K562 (cell line): ENCODE results near the gene MYLK3. TPM values are rescaled to one million over a fixed set of nuclear protein-coding genes. Genes with fewer than 3 reads are reported as not detected.

Experiments used
- ATAC-seq: fragments of 200-7000 bp; cut with Tn5 transposase; 3 replicates; pipeline ENCODE4 v1.9.1; 2020; ENCODE audit warnings: moderate library complexity
- BruUV-seq: library from RNA; stranded (reverse); fragments of 400-500 nt; replicated peaks from 2 replicates; lab custom pipeline; 2021; lab: Mats Ljungman, UMichigan
- CTCF ChIA-PET: fragments of 300-600 bp; formaldehyde crosslinking; extraction: SDS; loops from one replicate; lab custom pipeline; 2021; ENCODE audit warnings: low intra/inter-chr PET ratio; lab: Yijun Ruan, JAX
- POLR2A ChIA-PET: fragments of 300-600, 350-650 bp; sonication (Branson Sonifier 250); formaldehyde crosslinking; extraction: SDS; loops from one replicate; lab custom pipeline; 2021; ENCODE audit warnings: antibody characterized with exemption, inconsistent platforms; lab: Yijun Ruan, JAX
- DNase-seq, 4 experiments: peaks; one replicate each; pipeline versions ENCODE4 v3.0.0 to v3.0.0-alpha.2; 2011 to 2018; ENCODE audit warnings: low spot score in 3 of 4, mixed read lengths in 3 of 4; ENCODE audit errors: extremely low read depth in 1 of 4
- FAIRE-seq: peaks from 2 replicates; lab custom pipeline; 2011; peaks lifted over from hg19 to GRCh38; lab: Jason Lieb, UNC
- H2AFZ ChIP-seq: 2 replicates; pipeline ENCODE4 v1.6.0; 2011; ENCODE audit warnings: low read depth, low read length, control low read depth, inconsistent platforms
- H3K27ac ChIP-seq: fragments of 200-600 bp; 3 replicates; pipeline ENCODE4 v1.8.0; 2011; ENCODE audit warnings: low read depth, mild to moderate bottlenecking, control low read depth, inconsistent platforms, low read length, moderate library complexity, mixed read lengths; ENCODE audit errors: extremely low read depth
- H3K27me3 ChIP-seq, 2 experiments: fragments of 300-600 bp in 1 of 2; 2 replicates in 1 of 2; 3 replicates in 1 of 2; pipeline versions ENCODE4 v1.6.0 to v1.8.0; 2011; ENCODE audit warnings: inconsistent platforms in 2 of 2, low read length in 2 of 2, mild to moderate bottlenecking in 1 of 2, mixed read lengths in 1 of 2, moderate library complexity in 1 of 2; ENCODE audit not compliant: control insufficient read depth in 2 of 2, insufficient read depth in 2 of 2
- H3K36me3 ChIP-seq: fragments of 300-600 bp; 3 replicates; pipeline ENCODE4 v1.8.0; 2011; ENCODE audit warnings: mild to moderate bottlenecking, low read length, inconsistent platforms; ENCODE audit not compliant: control insufficient read depth, insufficient read depth
- H3K4me1 ChIP-seq, 2 experiments: fragments of 200-600 bp in 1 of 2; replicated peaks in 1 of 2; 2 replicates in 1 of 2; 3 replicates in 1 of 2; pipeline versions ENCODE4 v1.5.1 to v1.8.0; 2011; ENCODE audit warnings: inconsistent platforms in 2 of 2, low read length in 2 of 2, mild to moderate bottlenecking in 1 of 2, mixed read lengths in 1 of 2, moderate library complexity in 1 of 2; ENCODE audit not compliant: control insufficient read depth in 2 of 2, insufficient read depth in 2 of 2
- H3K4me2 ChIP-seq: 2 replicates; pipeline ENCODE4 v1.6.1; 2011; ENCODE audit warnings: low read length, control low read depth, inconsistent platforms, mixed read lengths; ENCODE audit not compliant: insufficient read depth
- H3K4me3 ChIP-seq: fragments of 200-600 bp; sonication (generic), shearing (Covaris generic); 2 replicates; pipeline ENCODE4 v1.5.1; 2016; ENCODE audit warnings: control low read depth, inconsistent platforms
- H3K79me2 ChIP-seq: fragments of 200-600 bp; 3 replicates; pipeline ENCODE4 v1.8.0; 2011; ENCODE audit warnings: low read length, inconsistent platforms; ENCODE audit not compliant: control insufficient read depth, insufficient read depth
- H3K9ac ChIP-seq, 2 experiments: 2 replicates each; pipeline versions ENCODE4 v1.6.0 to v1.6.1; 2011; ENCODE audit warnings: low read depth in 2 of 2, low read length in 2 of 2, control low read depth in 1 of 2, inconsistent platforms in 1 of 2, mild to moderate bottlenecking in 1 of 2, mixed read lengths in 1 of 2; ENCODE audit not compliant: insufficient read depth in 1 of 2
- H3K9me1 ChIP-seq: one replicate; pipeline ENCODE4 v1.6.0; 2011; ENCODE audit warnings: inconsistent platforms, mild to moderate bottlenecking, low read length, moderate library complexity; ENCODE audit not compliant: control insufficient read depth, insufficient read depth
- H3K9me3 ChIP-seq: replicated peaks from 2 replicates; pipeline ENCODE4 v1.5.1; 2011; ENCODE audit warnings: low read depth, low read length, inconsistent platforms; ENCODE audit not compliant: control insufficient read depth, insufficient read depth
- H4K20me1 ChIP-seq: replicated peaks from 2 replicates; pipeline ENCODE4 v1.6.1; 2011; ENCODE audit warnings: low read length, inconsistent platforms, mixed read lengths; ENCODE audit not compliant: control insufficient read depth, insufficient read depth
- CCNT2 ChIP-seq: IDR thresholded peaks from 2 replicates; pipeline ENCODE4 v1.6.1; 2011; ENCODE audit warnings: borderline replicate concordance, low read depth, mild to moderate bottlenecking, moderate library complexity, mixed read lengths, low read length; ENCODE audit not compliant: insufficient read length; ENCODE audit errors: extremely low read depth
- E2F6 ChIP-seq, 2 experiments: IDR thresholded peaks; 2 replicates each; pipeline ENCODE4 v1.6.1; 2011; ENCODE audit warnings: borderline replicate concordance in 1 of 2, control low read depth in 1 of 2, low read depth in 1 of 2, low read length in 1 of 2, mild to moderate bottlenecking in 1 of 2, mixed read lengths in 1 of 2, moderate library complexity in 1 of 2; ENCODE audit not compliant: insufficient read depth in 1 of 2, insufficient read length in 1 of 2, poor library complexity in 1 of 2, severe bottlenecking in 1 of 2; ENCODE audit errors: extremely low read depth in 1 of 2
- EP400 ChIP-seq: fragments of 450-650 bp; IDR thresholded peaks from 2 replicates; pipeline ENCODE4 v1.6.1; 2017; ENCODE audit warnings: antibody characterized with exemption, mild to moderate bottlenecking, moderate library complexity
- ESRRB ChIP-seq: fragments of 250-450 bp; sonication (Bioruptor Pico); IDR thresholded peaks from 2 replicates; pipeline ENCODE4 v1.5.0; 2020; ENCODE audit warnings: mild to moderate bottlenecking, moderate library complexity, borderline replicate concordance
- KHSRP ChIP-seq: fragments of 450-650 bp; IDR thresholded peaks from 2 replicates; pipeline ENCODE4 v1.6.1; 2017
- MCM3 ChIP-seq: fragments of 450-650 bp; IDR thresholded peaks from 2 replicates; pipeline ENCODE4 v1.6.1; 2016
- MCM7 ChIP-seq, 2 experiments: fragments of 450-650 bp; IDR thresholded peaks; 2 replicates each; pipeline ENCODE4 v1.6.1; 2016 to 2018
- MTA1 ChIP-seq: fragments of 450-650 bp; IDR thresholded peaks from 2 replicates; pipeline ENCODE4 v1.6.1; 2017; ENCODE audit warnings: borderline replicate concordance
- NFRKB ChIP-seq: fragments of 450-650 bp; IDR thresholded peaks from 2 replicates; pipeline ENCODE4 v1.6.1; 2016; ENCODE audit warnings: low read depth
- NR2C1 ChIP-seq, 2 experiments: fragments of 450-650 bp; IDR thresholded peaks; 2 replicates each; pipeline ENCODE4 v1.6.1; 2017; ENCODE audit warnings: mild to moderate bottlenecking in 2 of 2, antibody characterized with exemption in 1 of 2, inconsistent platforms in 1 of 2, missing compliant biosample characterization in 1 of 2, missing genetic modification characterization in 1 of 2
- PATZ1 ChIP-seq: fragments of 250-450 bp; sonication (Bioruptor Pico); IDR thresholded peaks from 2 replicates; pipeline ENCODE4 v1.5.0; 2020; ENCODE audit warnings: mild to moderate bottlenecking, borderline replicate concordance
- POLR2G ChIP-seq: fragments of 200-400 bp; formaldehyde crosslinking; IDR thresholded peaks from 2 replicates; pipeline ENCODE4 v1.6.1; 2017; ENCODE audit warnings: low read depth, mild to moderate bottlenecking, antibody characterized with exemption, low read length, moderate library complexity
- TBL1XR1 ChIP-seq, 2 experiments: IDR thresholded peaks; 2 replicates each; pipeline ENCODE4 v1.6.1; 2012; ENCODE audit warnings: improper control_type of control experiment in 2 of 2, low read length in 2 of 2, mild to moderate bottlenecking in 1 of 2
- THRA ChIP-seq: fragments of 450-650 bp; IDR thresholded peaks from 2 replicates; pipeline ENCODE4 v1.6.1; 2017; ENCODE audit warnings: mild to moderate bottlenecking, moderate library complexity
- ZKSCAN1 ChIP-seq: fragments of 150-350 bp; IDR thresholded peaks from 2 replicates; pipeline ENCODE4 v1.6.1; 2016; ENCODE audit warnings: low read depth, low read length
- ZNF133 ChIP-seq: fragments of 250-450 bp; sonication (Bioruptor Pico); IDR thresholded peaks from 2 replicates; pipeline ENCODE4 v1.4.0; 2020; ENCODE audit warnings: mild to moderate bottlenecking
- ZNF146 ChIP-seq: IDR thresholded peaks from one replicate; pipeline ENCODE4 v1.6.1; 2018; ENCODE audit warnings: missing compliant biosample characterization; ENCODE audit not compliant: unreplicated experiment
- ZNF224 ChIP-seq: sonication (generic); formaldehyde crosslinking; IDR thresholded peaks from 2 replicates; pipeline ENCODE4 v1.8.0; 2022; ENCODE audit warnings: mild to moderate bottlenecking, missing genetic modification reagents
- ZNF507 ChIP-seq: conservative IDR thresholded peaks from 2 replicates; pipeline ENCODE4 v1.6.1; 2017; ENCODE audit warnings: missing genetic modification characterization, missing compliant biosample characterization
- WGBS: fragments of 100-300 bp; shearing (Covaris generic); methylation state at CpG from one replicate; pipeline ENCODE4 v1.1.6; 2016; ENCODE audit warnings: low coverage, mixed read lengths; ENCODE audit not compliant: insufficient coverage; ENCODE audit errors: missing lambda C conversion rate; 5-methylcytosine and 5-hydroxymethylcytosine counted together
- in situ Hi-C: fragments of 300-500 bp; cut with MboI; formaldehyde crosslinking; loops from 4 replicates; pipeline ENCODE4 v1.15.0; 2018; ENCODE audit warnings: inconsistent platforms, mixed read lengths
- intact Hi-C: fragments of 100-400 bp; cut with micrococcal nuclease; formaldehyde crosslinking; loops from 2 replicates; pipeline ENCODE4 v1.14.2; 2022
- polyA plus RNA-seq, 8 experiments: library from polyadenylated mRNA; depleted of rRNA in 4 of 8; stranded (reverse) in 5 of 8; unstranded in 3 of 8; fragments of >200 nt; fragmentation: Nextera tagmentation in 2 of 8; fragmentation: Illumina TruSeq in 1 of 8; extraction: Ambion mirVana in 2 of 8; extraction: Trizol in 1 of 8; gene quantifications; 2 replicates each; pipeline versions ENCODE4 v1.2.1 to v1.2.3, GENCODE V29; 2011 to 2014; ENCODE audit warnings: inconsistent platforms in 1 of 8, missing spikeins in 1 of 8
- total RNA-seq, 7 experiments: library from RNA; depleted of rRNA in 6 of 7; stranded (reverse); fragments of >200 nt in 6 of 7; fragmentation: Illumina TruSeq in 2 of 7; extraction: Trizol in 2 of 7; gene quantifications; 2 replicates each; pipeline versions ENCODE4 v1.2.1 to v1.2.3, GENCODE V29; 2011 to 2021; ENCODE audit warnings: low replicate concordance in 1 of 7

The MYLK3 gene
- total and polyA plus RNA-seq, 9 of the 15 experiments (the other 6 are each of a cell fraction or from before 2014, with no cell fraction given), result 0.69 to 10.7 (median 4.7) TPM

GRCh38 chr16:46700048-46700447, 48.1 kb downstream of the MYLK3 start (continued):
- no peak for TF ChIP-seq THRA
- TF ChIP-seq, all 486 proteins: peak for 0

GRCh38 chr16:46696957-46697356, 51.2 kb downstream of the MYLK3 start:
- Histone ChIP-seq H4K20me1 (no peaks in the 10 kb centered on the region), H3K9me1 (no peaks in the 10 kb centered on the region), H3K9me3 (no peaks in the 10 kb centered on the region), H3K9ac (no peak overlapping the region), H3K4me2 (no peak overlapping the region), H3K4me3 (no peak overlapping the region), H3K36me3 (peaks cover 64% of the 10 kb centered on the region), H2AFZ (no peak overlapping the region), H3K27ac (no peak overlapping the region), H3K79me2 (peaks cover 12% of the 10 kb centered on the region), H3K27me3 (no peaks in the 10 kb centered on the region), H3K4me1 (no peaks in the 10 kb centered on the region)
- ChIA-PET CTCF (no interaction called here), POLR2A (interaction anchor here (0.6 to 1.2 kb wide), 5 partner anchors 10 to 125 kb away, joined by 3 to 5 read pairs (median 3); no protein-coding TSS in a partner anchor)
- intact Hi-C loops (no loop called here), in situ Hi-C loops (loop anchor here (10.0 kb wide), 1 partner anchor 128 kb away; no protein-coding TSS in a partner anchor)
- DNase-seq (no peak), FAIRE-seq (no peak), ATAC-seq (no peak)
- WGBS, result 85% methylated on average over 3 of the region's 3 CpGs
- TF ChIP-seq ZNF146 (CRISPR knock-in tag) (no peak), MCM7 (IDR thresholded peaks at IDR 0.05) (no peak), NFRKB (no peak), MTA1 (no peak), E2F6 (IDR thresholded peaks at IDR 0.05; ENCODE audit: borderline replicate concordance in 1 of 2, extremely low read depth in 1 of 2, insufficient read depth in 1 of 2, insufficient read length in 1 of 2, low read depth in 1 of 2, low read length in 1 of 2, poor library complexity in 1 of 2, severe bottlenecking in 1 of 2) (no peak), EP400 (no peak), KHSRP (no peak), NR2C1 (IDR thresholded peaks at IDR 0.05) (no peak), NR2C1 (tag; IDR thresholded peaks at IDR 0.05) (no peak), ZNF224 (CRISPR knock-in tag) (no peak), PATZ1 (CRISPR knock-in tag) (no peak), ZNF507 (tag) (no peak), CCNT2 (no peak), POLR2G (no peak), ZKSCAN1 (no peak), ESRRB (CRISPR knock-in tag) (no peak), TBL1XR1 (IDR thresholded peaks at IDR 0.05; ENCODE audit: low read length in 2 of 2) (no peak), ZNF133 (CRISPR knock-in tag) (no peak), MCM3 (no peak)
- no TSS peak for BruUV-seq
